Esophagus squamous epithelium (tissue), 5 donors: ENCODE results near the gene TNFRSF11A. TPM values are rescaled to one million over a fixed set of nuclear protein-coding genes. Genes with fewer than 3 reads are reported as not detected.

ENCODE experiments used
- DNase-seq: peaks from one replicate; lab custom pipeline; 2025; lab: John Stamatoyannopoulos, UW
- H3K27ac ChIP-seq, 4 donors: fragments of 200-600 bp; sonication (generic); one replicate each; pipeline ENCODE4 v1.5.1; 2016 to 2019; ENCODE audit warnings: mild to moderate bottlenecking in 1 of 4
- H3K27me3 ChIP-seq, 4 donors: fragments of 200-600 bp; sonication (generic); 1 replicate in 3 of 4; 2 replicates in 1 of 4; pipeline versions ENCODE4 v1.5.1 to v1.6.0; 2017 to 2021; ENCODE audit warnings: antibody characterized with exemption in 1 of 4
- H3K36me3 ChIP-seq, 3 donors: fragments of 200-600 bp; sonication (generic); one replicate each; pipeline ENCODE4 v1.5.1; 2016 to 2019
- H3K4me1 ChIP-seq, 3 donors: fragments of 200-600 bp; sonication (generic); one replicate each; pipeline ENCODE4 v1.5.1; 2017 to 2019
- H3K4me3 ChIP-seq, 4 donors: fragments of 200-600 bp; sonication (generic); 1 replicate in 3 of 4; 2 replicates in 1 of 4; pipeline ENCODE4 v1.5.1; 2016 to 2019; ENCODE audit warnings: mild to moderate bottlenecking in 2 of 4, moderate library complexity in 1 of 4
- H3K9me3 ChIP-seq, 3 donors: fragments of 200-600 bp; sonication (generic); one replicate each; pipeline ENCODE4 v1.5.1; 2016 to 2019
- CTCF ChIP-seq, 6 experiments: fragments of 450-650 bp in 4 of 6; fragments of 200-600 bp in 2 of 6; sonication (generic) in 2 of 6; IDR thresholded peaks; one replicate each; pipeline ENCODE4 v1.5.1; 2016 to 2019; ENCODE audit warnings: antibody characterized with exemption in 6 of 6, mild to moderate bottlenecking in 4 of 6, moderate library complexity in 4 of 6
- POLR2A ChIP-seq, 4 donors: fragments of 450-650 bp; IDR thresholded peaks; one replicate each; pipeline ENCODE4 v1.6.1; 2017; ENCODE audit warnings: antibody characterized with exemption in 4 of 4, mild to moderate bottlenecking in 4 of 4, moderate library complexity in 3 of 4
- WGBS, 2 donors: methylation state at CpG; one replicate each; pipeline ENCODE4 v1.1.5; 2018; 5-methylcytosine and 5-hydroxymethylcytosine counted together
- intact Hi-C: fragments of 100-400 bp; cut with DNase I; formaldehyde crosslinking; loops from one replicate; pipeline ENCODE4 v1.15.0; 2022
- total RNA-seq, 4 donors: library from RNA; depleted of rRNA; stranded (reverse); fragments of >200 nt; gene quantifications; one replicate each; pipeline ENCODE4 v1.1.0, GENCODE V29; 2016
- donor health status: DM: yes; HTN: yes; CAD: no.

Gene TNFRSF11A
- total RNA-seq, 4 donors from 2014 or later, result 1.9 to 5.6 (median 3.6) TPM

GRCh38 chr18:62301322-62301721 is 23.8 kb upstream of the TNFRSF11A start:
- Histone ChIP-seq H3K27ac (no peak overlapping the region), H3K9me3 (no peaks in the 10 kb centered on the region), H3K4me1 (no peaks in the 10 kb centered on the region), H3K4me3 (no peak overlapping the region), H3K36me3 (peaks cover 2 to 100% (median 4%) of the 10 kb centered on the region in 3 donors), H3K27me3 (no peaks in the 10 kb centered on the region)
- no peak for TF ChIP-seq POLR2A (IDR thresholded peaks at IDR 0.05)
- TF ChIP-seq CTCF (IDR thresholded peaks at IDR 0.05), result no peak
- WGBS, 2 donors, result 100% methylated on average over 1 of the region's 1 CpG
- DNase-seq, result no peak
- intact Hi-C loops, result no loop called here

- Histone ChIP-seq H3K27me3 (no peaks in the 10 kb centered on the region), H3K27ac (no peak overlapping the region), H3K4me3 (no peak overlapping the region), H3K4me1 (no peaks in the 10 kb centered on the region), H3K9me3 (no peaks in the 10 kb centered on the region), H3K36me3 (peaks cover 0 to 32% (median 9%) of the 10 kb centered on the region in 3 donors)
- DNase-seq, result no peak
- 96% methylated on average over 1 of the region's 1 CpG for WGBS, 2 donors
- intact Hi-C loops, result no loop called here
- no peak for TF ChIP-seq POLR2A (IDR thresholded peaks at IDR 0.05)
- no peak for TF ChIP-seq CTCF (IDR thresholded peaks at IDR 0.05)
These were observed 12.3 kb upstream of the TNFRSF11A start for GRCh38 chr18:62312851-62313250.

- Histone ChIP-seq H3K4me1 (no peaks in the 10 kb centered on the region), H3K4me3 (no peak overlapping the region), H3K27ac (no peak overlapping the region), H3K9me3 (no peaks in the 10 kb centered on the region), H3K36me3 (no peaks in the 10 kb centered on the region), H3K27me3 (peaks cover 0 to 29% (median 0%) of the 10 kb centered on the region in 4 donors)
- TF ChIP-seq POLR2A (IDR thresholded peaks at IDR 0.05) (no peak), CTCF (IDR thresholded peaks at IDR 0.05) (no peak)
- DNase-seq, result no peak
- 68% methylated on average over 4 of the region's 4 CpGs for WGBS, 2 donors
- intact Hi-C loops, result no loop called here
These were observed 6.6 kb upstream of the TNFRSF11A start for GRCh38 chr18:62318228-62319180.

GRCh38 chr18:62321201-62321600 is 3.9 kb upstream of the TNFRSF11A start:
- no peaks in the 10 kb centered on the region for H3K36me3 ChIP-seq
- H3K9me3 ChIP-seq, result no peaks in the 10 kb centered on the region
- TF ChIP-seq CTCF (IDR thresholded peaks at IDR 0.05) (no peak), POLR2A (IDR thresholded peaks at IDR 0.05) (no peak)
- H3K27me3 ChIP-seq, result peaks cover 0 to 53% (median 0%) of the 10 kb centered on the region in 4 donors
- intact Hi-C loops, result no loop called here
- DNase-seq, result no peak
- no peak overlapping the region for H3K27ac ChIP-seq
- no peak overlapping the region for H3K4me3 ChIP-seq
- WGBS, 2 donors, result 51 to 52% methylated on average over 3 of the region's 3 CpGs
- peaks cover 0 to 19% (median 8%) of the 10 kb centered on the region in 3 donors for H3K4me1 ChIP-seq

GRCh38 chr18:62323483-62324180 is 1.5 kb upstream of the TNFRSF11A start:
- H3K4me3 ChIP-seq, result no peak overlapping the region
- peaks cover 0 to 78% (median 4%) of the 10 kb centered on the region in 4 donors for H3K27me3 ChIP-seq
- DNase-seq, result no peak
- H3K4me1 ChIP-seq, result peaks cover 7 to 28% (median 14%) of the 10 kb centered on the region in 3 donors
- WGBS, 2 donors, result 37 to 39% methylated on average over 5 to 6 of the region's 6 CpGs
- intact Hi-C loops, result no loop called here
- no peaks in the 10 kb centered on the region for H3K9me3 ChIP-seq
- no peak overlapping the region for H3K27ac ChIP-seq
- TF ChIP-seq POLR2A (IDR thresholded peaks at IDR 0.05) (no peak), CTCF (IDR thresholded peaks at IDR 0.05) (no peak)
- H3K36me3 ChIP-seq, result no peaks in the 10 kb centered on the region
